Activated CD8-positive, alpha-beta T cell treated with anti-CD3 and anti-CD28 coated beads for 36 hours (primary cell): ENCODE measurements around the gene SLC31A1. TPM values are rescaled to one million over a fixed set of nuclear protein-coding genes. Genes with fewer than 3 reads are reported as not detected.

Experiments used
- ATAC-seq: fragments of 200-7000 bp; cut with Tn5 transposase; one replicate; pipeline ENCODE4 v1.10.0; 2021; ENCODE audit warnings: mild to moderate bottlenecking, moderate library complexity
- CTCF ChIA-PET: fragments of 350-600 bp; sonication (Branson Sonifier 250); formaldehyde crosslinking; loops from one replicate; lab custom pipeline; 2021; ENCODE audit warnings: antibody characterized with exemption; lab: Charles Lee
- POLR2A ChIA-PET: fragments of 350-600 bp; sonication (Branson Sonifier 250); formaldehyde crosslinking; loops from one replicate; lab custom pipeline; 2021; ENCODE audit warnings: antibody characterized with exemption; lab: Charles Lee
- DNase-seq: peaks from one replicate; pipeline ENCODE4 v3.0.0-alpha.2; 2020
- H3K27ac Mint-ChIP-seq: one replicate; pipeline ENCODE4 v1.8.0; 2021; ENCODE audit warnings: mild to moderate bottlenecking, mixed read lengths
- H3K27me3 Mint-ChIP-seq: one replicate; pipeline ENCODE4 v1.8.0; 2021; ENCODE audit warnings: mixed read lengths
- H3K36me3 Mint-ChIP-seq: one replicate; pipeline ENCODE4 v1.8.0; 2021; ENCODE audit warnings: low read depth, mixed read lengths
- H3K4me1 Mint-ChIP-seq: one replicate; pipeline ENCODE4 v1.8.0; 2021; ENCODE audit warnings: low read depth, mixed read lengths
- H3K4me3 Mint-ChIP-seq: one replicate; pipeline ENCODE4 v1.8.0; 2021; ENCODE audit warnings: mild to moderate bottlenecking, moderate library complexity, mixed read lengths
- H3K9me3 Mint-ChIP-seq: one replicate; pipeline ENCODE4 v1.8.0; 2021; ENCODE audit warnings: mixed read lengths
- intact Hi-C: fragments of 100-400 bp; cut with micrococcal nuclease; formaldehyde crosslinking; loops from one replicate; pipeline ENCODE4 v1.10.0; 2022
- total RNA-seq, 2 experiments: library from RNA; stranded (reverse); gene quantifications; one replicate each; pipeline ENCODE4 v1.2.3, GENCODE V29; 2021
- TF ChIP-seq, protein P1 (sequence below): fragments of 200-600 bp; IDR thresholded peaks from one replicate; pipeline ENCODE4 v1.8.0; 2022; ENCODE audit warnings: antibody characterized with exemption, mild to moderate bottlenecking

The SLC31A1 gene
- total RNA-seq, 2 experiments from 2014 or later: 18.3 to 19.2 TPM

GRCh38 chr9:113221800-113222481 lies 597 bp downstream of the SLC31A1 start:
- TF ChIP-seq, protein P1, sequence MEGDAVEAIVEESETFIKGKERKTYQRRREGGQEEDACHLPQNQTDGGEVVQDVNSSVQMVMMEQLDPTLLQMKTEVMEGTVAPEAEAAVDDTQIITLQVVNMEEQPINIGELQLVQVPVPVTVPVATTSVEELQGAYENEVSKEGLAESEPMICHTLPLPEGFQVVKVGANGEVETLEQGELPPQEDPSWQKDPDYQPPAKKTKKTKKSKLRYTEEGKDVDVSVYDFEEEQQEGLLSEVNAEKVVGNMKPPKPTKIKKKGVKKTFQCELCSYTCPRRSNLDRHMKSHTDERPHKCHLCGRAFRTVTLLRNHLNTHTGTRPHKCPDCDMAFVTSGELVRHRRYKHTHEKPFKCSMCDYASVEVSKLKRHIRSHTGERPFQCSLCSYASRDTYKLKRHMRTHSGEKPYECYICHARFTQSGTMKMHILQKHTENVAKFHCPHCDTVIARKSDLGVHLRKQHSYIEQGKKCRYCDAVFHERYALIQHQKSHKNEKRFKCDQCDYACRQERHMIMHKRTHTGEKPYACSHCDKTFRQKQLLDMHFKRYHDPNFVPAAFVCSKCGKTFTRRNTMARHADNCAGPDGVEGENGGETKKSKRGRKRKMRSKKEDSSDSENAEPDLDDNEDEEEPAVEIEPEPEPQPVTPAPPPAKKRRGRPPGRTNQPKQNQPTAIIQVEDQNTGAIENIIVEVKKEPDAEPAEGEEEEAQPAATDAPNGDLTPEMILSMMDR: no peak
- intact Hi-C loops: no loop called here
- CTCF ChIA-PET: interaction anchor here (0.7 to 4.5 kb wide), 6 partner anchors 20 to 436 kb away, joined by 3 to 35 read pairs (median 4); partner anchors contain the start of genes CDC26 and PRPF4
- ATAC-seq: no peak
- Mint-ChIP-seq H3K4me1 (peaks cover 47% of the 10 kb centered on the region), H3K36me3 (peaks cover 11% of the 10 kb centered on the region), H3K27me3 (no peaks in the 10 kb centered on the region), H3K27ac (peak overlapping the region; percentile 89), H3K4me3 (peak overlapping the region; percentile 86), H3K9me3 (no peaks in the 10 kb centered on the region)
- POLR2A ChIA-PET: interaction anchor here (0.9 to 3.3 kb wide), 9 partner anchors 10 to 358 kb away, joined by 3 to 20 read pairs (median 4); partner anchors contain the start of genes CDC26 and PRPF4
- peak; percentile 2 for DNase-seq

GRCh38 chr9:113222482-113222841 lies 1.1 kb downstream of the SLC31A1 start:
- POLR2A ChIA-PET: interaction anchor here (0.8 to 3.3 kb wide), 6 partner anchors 15 to 357 kb away, joined by 3 to 20 read pairs (median 4); partner anchors contain the start of genes ALAD, CDC26 and PRPF4
- DNase-seq: no peak
- Mint-ChIP-seq H3K4me3 (peak overlapping the region; percentile 86), H3K27me3 (no peaks in the 10 kb centered on the region), H3K36me3 (peaks cover 11% of the 10 kb centered on the region), H3K4me1 (peaks cover 45% of the 10 kb centered on the region), H3K27ac (peak overlapping the region; percentile 89), H3K9me3 (no peaks in the 10 kb centered on the region)
- TF ChIP-seq, protein P1: no peak
- ATAC-seq: no peak
- intact Hi-C loops: no loop called here
- CTCF ChIA-PET: interaction anchor here (0.8 to 4.5 kb wide), 3 partner anchors 19 to 110 kb away, joined by 3 to 35 read pairs (median 3); partner anchors contain the start of genes CDC26 and PRPF4

DNA sequence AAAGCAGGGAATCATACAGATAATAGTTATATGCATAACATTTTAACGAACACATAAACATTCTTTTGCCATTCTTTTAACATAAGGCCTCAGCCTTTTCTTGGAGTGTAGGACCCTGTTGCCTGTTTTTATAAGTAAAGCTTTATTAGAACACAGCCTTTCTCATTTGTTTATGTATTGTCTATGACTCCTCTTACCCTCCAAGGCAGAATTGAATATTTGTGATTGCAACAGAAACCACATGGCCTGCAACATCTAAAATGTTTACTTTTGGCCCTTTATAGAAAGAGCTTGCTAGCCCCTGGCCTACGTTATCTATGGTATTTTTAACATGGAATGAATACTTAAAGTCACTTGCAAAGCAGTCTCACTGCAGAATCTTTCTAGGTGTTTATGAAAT lies 2.6 kb downstream of the SLC31A1 start:
- intact Hi-C loops: no loop called here
- H3K4me1 Mint-ChIP-seq: peaks cover 42% of the 10 kb centered on the region
- ATAC-seq (no peak), DNase-seq (no peak)
- H3K36me3 Mint-ChIP-seq: peaks cover 12% of the 10 kb centered on the region
- no peak overlapping the region for H3K27ac Mint-ChIP-seq
- TF ChIP-seq, protein P1: no peak
- POLR2A ChIA-PET: interaction anchor here (0.8 kb wide), 1 partner anchor 21 kb away, joined by 3 read pairs; no protein-coding TSS in a partner anchor
- CTCF ChIA-PET: no interaction called here
- peaks cover 3% of the 10 kb centered on the region for H3K9me3 Mint-ChIP-seq
- H3K4me3 Mint-ChIP-seq: no peak overlapping the region
- H3K27me3 Mint-ChIP-seq: no peaks in the 10 kb centered on the region

GRCh38 chr9:113227436-113227835 lies 6.1 kb downstream of the SLC31A1 start:
- TF ChIP-seq, protein P1: no peak
- Mint-ChIP-seq H3K27ac (no peak overlapping the region), H3K4me1 (peaks cover 29% of the 10 kb centered on the region), H3K4me3 (no peak overlapping the region), H3K36me3 (peaks cover 8% of the 10 kb centered on the region), H3K9me3 (peaks cover 3% of the 10 kb centered on the region), H3K27me3 (no peaks in the 10 kb centered on the region)
- DNase-seq: no peak
- intact Hi-C loops: no loop called here
- POLR2A ChIA-PET: no interaction called here
- no peak for ATAC-seq
- CTCF ChIA-PET: no interaction called here

DNA sequence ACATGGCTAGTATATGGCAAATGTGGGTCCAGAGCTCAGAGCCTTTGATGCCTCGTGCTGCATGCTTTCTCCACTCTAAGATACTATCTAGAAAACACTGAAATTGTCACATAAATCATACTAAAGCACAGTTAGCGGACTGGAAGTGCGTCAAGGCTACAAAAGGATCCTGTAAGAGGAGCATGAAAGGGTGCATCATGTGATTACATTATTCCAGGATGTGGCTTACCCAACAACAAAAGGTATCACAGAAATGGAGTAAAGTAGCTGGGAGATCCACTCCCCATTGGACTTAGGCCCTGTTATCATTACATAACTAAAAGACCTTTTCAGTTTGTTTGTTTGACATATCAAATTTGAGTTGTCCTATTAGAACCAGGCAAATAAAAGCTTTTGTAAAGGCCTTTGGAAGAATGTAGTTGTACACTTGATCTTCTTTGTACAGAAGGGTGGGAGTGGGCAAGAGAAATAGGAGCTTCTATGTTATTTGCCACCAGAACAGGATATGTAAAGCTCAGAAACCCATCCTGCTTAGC lies 6.9 kb downstream of the SLC31A1 start:
- POLR2A ChIA-PET: no interaction called here
- CTCF ChIA-PET: interaction anchor here (1.1 kb wide), 1 partner anchor 9 kb away, joined by 3 read pairs; no protein-coding TSS in a partner anchor
- peak; percentile 16 for DNase-seq

More for the DNA sequence above, 6.9 kb downstream of the SLC31A1 start:
- Mint-ChIP-seq H3K9me3 (peaks cover 3% of the 10 kb centered on the region), H3K36me3 (peaks cover 8% of the 10 kb centered on the region), H3K4me1 (peaks cover 30% of the 10 kb centered on the region), H3K27me3 (no peaks in the 10 kb centered on the region), H3K27ac (no peak overlapping the region), H3K4me3 (no peak overlapping the region)
- intact Hi-C loops: no loop called here
- TF ChIP-seq, protein P1: no peak
- ATAC-seq: peak; percentile 34
